ENCODE data around the gene ATP5F1D. TPM values are rescaled to one million over a fixed set of nuclear protein-coding genes. Genes with fewer than 3 reads are reported as not detected.
"Not testable (repeated sequence)": the region's sequence is repeated elsewhere in the genome, so short reads cannot be mapped to it uniquely, and the experiment has no call there.

The ATP5F1D gene
- 24.8 TPM for total RNA-seq (ENCODE audit: insufficient read depth, low replicate concordance)

GRCh38 chr19:1241417-1242095, at the start of gene ATP5F1D:
Gene ATP5F1D (plus strand): TSS chr19:1241751. CDS start chr19:1241851, 100 bp downstream.
- peak; percentile 96 for DNase-seq (ENCODE audit: low spot score)

- DNase-seq (ENCODE audit: low spot score), result no peak
These were observed 42.0 kb upstream of the ATP5F1D start for GRCh38 chr19:1199531-1199930.

DNA sequence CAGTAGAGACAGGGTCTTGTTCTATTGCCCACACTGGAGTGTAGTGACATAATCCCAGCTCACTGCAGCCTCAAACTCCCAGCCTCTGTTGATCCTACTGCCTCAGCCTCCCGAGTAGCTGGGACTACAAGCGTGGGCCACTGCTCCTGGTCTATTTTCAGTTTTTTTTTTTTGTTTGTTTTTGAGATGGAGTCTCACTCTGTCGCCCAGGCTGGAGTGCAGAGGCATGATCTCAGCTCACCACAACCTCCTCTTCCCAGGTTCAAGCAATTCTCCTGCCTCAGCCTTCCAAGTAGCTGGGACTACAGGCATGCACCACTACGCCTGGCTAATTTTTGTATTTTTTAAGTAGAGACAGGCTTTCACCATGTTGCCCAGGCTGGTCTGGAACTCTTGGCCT, 40.9 kb upstream of the ATP5F1D start:
- not testable (repeated sequence) for DNase-seq (ENCODE audit: low spot score)

DNA sequence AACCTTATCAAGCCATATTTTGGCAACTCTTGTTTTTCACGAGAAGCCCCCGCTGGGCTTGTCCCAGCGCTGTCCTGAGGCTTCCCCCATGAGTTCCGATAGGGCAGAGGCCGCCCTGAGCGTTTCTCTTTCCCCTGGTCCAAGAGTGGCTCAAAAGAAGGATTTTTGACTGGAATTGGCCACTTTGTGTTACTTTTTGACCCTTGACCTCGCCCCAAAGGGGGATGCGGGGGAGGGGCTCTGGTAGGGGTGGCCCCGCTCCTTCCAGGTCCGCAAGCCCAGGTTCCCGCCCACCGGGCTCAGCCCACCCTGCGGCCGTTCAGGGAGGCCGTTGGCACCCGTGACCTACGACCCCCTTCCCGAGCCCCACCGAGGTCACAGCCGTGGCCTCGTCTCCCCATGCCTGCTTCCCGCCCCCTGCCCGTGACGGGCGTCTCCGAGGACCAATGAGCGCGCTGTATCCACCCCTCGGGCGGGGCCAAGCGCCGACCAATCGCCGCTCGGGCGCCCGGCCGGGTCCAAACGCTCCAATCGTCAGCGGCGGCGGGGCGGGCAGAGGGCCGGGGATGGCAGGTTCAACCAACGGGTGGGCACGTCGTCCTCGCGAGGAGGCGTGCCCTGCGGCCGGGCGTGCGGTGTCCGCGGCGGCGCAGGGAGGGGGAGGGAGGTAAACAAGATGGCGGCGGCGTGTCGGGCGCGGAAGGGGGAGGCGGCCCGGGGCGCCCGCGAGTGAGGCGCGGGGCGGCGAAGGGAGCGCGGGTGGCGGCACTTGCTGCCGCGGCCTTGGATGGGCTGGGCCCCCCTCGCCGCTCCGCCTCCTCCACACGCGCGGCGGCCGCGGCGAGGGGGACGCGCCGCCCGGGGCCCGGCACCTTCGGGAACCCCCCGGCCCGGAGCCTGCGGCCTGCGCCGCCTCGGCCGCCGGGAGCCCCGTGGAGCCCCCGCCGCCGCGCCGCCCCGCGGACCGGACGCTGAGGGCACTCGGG, 36.1 kb upstream of the ATP5F1D start, which contains the start of gene STK11:
Gene STK11, plus strand, starts transcription at position 665 of the 986 bp plus-strand sequence. CDS start 1,136 bp downstream, outside the sequence.
- peak; percentile 99 for DNase-seq (ENCODE audit: low spot score)

DNA sequence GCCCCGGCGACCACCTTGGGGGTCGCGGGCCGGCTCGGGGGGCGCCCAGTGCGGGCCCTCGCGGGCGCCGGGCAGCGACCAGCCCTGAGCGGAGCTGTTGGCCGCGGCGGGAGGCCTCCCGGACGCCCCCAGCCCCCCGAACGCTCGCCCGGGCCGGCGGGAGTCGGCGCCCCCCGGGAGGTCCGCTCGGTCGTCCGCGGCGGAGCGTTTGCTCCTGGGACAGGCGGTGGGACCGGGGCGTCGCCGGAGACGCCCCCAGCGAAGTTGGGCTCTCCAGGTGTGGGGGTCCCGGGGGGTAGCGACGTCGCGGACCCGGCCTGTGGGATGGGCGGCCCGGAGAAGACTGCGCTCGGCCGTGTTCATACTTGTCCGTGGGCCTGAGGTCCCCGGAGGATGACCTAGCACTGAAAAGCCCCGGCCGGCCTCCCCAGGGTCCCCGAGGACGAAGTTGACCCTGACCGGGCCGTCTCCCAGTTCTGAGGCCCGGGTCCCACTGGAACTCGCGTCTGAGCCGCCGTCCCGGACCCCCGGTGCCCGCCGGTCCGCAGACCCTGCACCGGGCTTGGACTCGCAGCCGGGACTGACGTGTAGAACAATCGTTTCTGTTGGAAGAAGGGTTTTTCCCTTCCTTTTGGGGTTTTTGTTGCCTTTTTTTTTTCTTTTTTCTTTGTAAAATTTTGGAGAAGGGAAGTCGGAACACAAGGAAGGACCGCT, 35.2 kb upstream of the ATP5F1D start:
- DNase-seq (ENCODE audit: low spot score), result no peak

DNA sequence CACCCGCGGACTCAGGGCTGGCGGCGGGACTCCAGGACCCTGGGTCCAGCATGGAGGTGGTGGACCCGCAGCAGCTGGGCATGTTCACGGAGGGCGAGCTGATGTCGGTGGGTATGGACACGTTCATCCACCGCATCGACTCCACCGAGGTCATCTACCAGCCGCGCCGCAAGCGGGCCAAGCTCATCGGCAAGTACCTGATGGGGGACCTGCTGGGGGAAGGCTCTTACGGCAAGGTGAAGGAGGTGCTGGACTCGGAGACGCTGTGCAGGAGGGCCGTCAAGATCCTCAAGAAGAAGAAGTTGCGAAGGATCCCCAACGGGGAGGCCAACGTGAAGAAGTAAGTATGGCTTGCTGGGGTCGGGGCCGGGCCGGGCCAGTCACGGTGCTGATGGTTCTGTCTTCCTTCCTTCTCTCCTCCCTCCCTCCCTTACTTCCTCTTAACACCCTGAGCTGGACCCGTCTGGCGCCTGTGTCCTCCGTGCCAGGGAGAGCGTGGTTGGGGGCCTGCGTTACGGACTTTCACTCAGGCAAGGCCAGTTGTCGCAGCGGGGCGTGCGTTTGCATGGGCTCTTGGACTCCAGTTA, 34.6 kb upstream of the ATP5F1D start:
- no peak for DNase-seq (ENCODE audit: low spot score)

- not testable (repeated sequence) for DNase-seq (ENCODE audit: low spot score)
These were observed 32.7 kb upstream of the ATP5F1D start for GRCh38 chr19:1208830-1209229.

DNA sequence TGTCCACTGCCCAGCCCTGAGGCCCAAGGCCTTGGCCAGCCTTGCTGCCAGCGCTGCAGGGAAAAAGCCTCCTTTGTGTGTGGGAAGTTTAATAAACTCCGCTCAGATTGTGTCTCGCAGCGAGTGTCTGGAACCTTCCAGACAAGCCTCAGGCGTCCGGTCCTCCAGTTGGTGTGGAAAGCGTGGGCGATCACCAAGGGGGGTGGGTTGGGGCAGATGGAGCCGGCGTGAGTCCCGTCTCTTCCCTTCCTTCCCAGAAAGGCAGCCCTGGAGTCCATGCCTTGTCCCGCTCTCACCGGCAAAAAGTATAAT, 31.4 kb upstream of the ATP5F1D start:
- DNase-seq (ENCODE audit: low spot score), result no peak

DNA sequence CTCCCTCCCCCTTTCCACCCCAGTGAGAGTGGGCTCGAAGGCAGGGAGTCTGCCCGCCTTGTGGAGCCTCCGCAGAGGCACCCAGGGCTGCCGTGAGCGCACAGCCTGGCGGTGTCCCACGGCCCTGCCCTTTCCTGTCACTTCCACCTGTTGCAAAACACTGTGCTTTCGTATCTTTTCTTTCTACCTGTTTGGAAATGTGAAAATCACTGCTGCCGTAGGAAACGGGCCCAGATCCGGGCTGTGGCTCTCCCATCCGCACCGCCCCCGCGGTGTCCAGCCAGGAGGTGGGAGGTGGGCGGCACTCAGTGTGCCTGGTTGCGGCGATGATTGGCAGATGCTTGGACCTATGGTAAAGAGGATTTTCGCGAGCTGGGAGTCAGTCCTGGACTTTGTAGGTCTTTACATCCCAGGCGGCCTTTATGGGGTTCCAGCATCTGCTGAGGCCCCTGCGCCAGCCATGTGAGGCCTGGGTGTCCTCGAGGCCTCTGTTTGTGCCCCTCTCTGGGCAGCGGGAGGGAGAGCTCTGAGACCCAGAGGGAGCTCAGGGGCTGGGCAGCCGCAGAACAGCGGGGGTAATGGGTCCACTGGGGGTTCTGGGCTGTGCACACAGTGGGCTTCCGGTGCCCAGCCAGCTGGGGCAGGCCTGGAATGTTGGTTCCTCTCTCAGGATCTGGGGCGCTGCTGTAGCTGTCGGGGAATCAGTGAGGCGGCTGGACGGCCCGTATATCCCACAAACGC, 29.9 kb upstream of the ATP5F1D start:
- no peak for DNase-seq (ENCODE audit: low spot score)

DNA sequence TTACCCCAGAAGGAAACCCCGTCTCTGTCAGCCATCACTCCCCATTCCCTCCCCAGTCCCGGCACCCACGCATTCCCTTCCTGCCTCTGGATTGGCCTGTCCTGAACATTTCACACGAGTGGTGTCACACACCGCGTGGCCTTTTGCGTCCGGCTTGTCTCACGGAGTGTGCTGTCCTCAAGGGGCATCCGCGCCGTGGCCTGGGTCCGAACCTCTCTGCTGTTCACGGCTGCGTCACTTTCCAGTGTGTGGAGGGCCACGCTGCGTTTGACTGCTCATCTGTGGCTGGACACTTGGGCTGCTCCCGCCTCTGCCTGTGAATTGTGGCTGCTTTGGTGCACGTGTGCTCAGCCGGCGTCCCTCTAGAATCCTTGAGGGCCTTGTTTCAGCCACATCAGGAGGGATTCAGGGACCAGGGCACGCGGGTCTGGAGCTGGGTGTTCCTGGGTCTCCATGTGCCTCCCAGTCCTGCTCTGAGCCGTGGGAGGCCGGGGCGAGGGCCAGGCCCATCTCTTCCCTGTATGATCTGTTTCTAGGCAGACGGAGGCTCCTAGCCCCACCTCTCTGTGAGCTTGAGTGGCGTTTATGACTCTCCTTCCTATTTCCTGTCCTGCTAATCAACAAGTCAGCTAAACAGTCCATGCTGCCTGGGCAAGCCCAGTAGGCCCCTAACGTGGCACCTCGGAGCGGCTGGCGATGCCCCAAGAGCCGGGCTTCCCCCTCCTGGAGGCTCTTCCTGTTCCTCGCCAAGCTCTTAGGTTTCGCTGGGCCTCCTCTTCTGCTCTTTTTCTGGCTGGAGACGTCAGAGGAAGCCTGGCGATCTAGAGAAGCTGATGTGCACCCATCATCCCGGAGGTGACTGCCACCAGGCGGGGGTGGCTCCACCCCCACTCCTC, 27.9 kb upstream of the ATP5F1D start:
- peak; percentile 93 for DNase-seq (ENCODE audit: low spot score)

DNA sequence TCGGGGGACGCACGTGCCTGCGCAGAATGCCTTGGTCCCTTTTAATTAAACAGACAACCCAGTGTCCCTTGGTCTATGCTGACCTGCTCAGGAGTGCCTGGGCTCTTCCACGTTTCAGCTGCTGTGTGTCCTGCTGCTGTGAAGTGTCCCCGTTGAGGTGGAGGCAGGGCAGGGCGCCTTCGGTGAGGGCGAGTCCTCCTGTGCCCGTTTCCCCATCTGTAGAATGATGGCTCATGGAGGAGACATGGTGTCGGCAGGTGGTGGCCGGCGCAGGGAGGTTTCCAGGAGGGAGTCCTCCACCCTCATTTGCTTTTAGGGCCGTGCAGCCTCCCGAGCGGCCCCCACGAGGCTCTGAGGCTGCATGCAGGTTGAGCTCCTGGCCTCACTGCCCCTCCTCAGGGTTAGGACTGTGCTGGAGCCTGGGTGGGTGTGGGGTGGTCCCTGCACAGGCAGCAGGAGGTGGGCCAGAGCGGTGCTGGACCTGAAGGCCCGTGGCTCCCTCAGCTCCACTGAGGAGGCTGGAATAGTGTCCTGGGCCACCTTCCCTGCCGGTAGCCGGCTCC, 27.2 kb upstream of the ATP5F1D start:
- DNase-seq (ENCODE audit: low spot score), result no peak

- DNase-seq (ENCODE audit: low spot score), result no peak
These were observed 26.5 kb upstream of the ATP5F1D start for GRCh38 chr19:1214862-1215731.

GRCh38 chr19:1216756-1217155, 24.8 kb upstream of the ATP5F1D start:
- DNase-seq (ENCODE audit: low spot score), result no peak

DNA sequence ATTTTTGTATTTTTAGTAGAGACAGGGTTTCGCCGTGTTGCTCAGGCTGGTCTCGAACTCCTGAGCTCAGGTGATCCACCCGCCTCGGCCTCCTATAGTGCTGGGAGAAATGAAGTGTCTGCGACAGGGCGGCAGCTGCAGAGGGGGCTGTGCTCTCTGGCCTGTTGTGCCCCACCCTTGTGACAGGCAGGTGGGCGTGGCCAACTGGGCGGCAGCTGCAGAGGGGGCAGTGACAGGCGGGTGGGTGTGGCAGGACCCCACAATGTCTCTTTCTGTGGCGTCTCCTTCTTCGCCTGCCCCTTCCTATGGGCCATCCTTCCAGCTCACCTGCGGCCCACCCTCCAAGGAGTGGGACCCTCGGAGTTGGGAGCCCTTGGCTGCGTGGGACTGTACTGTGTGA, 24.2 kb upstream of the ATP5F1D start:
- no peak for DNase-seq (ENCODE audit: low spot score)

GRCh38 chr19:1218751-1219567, 22.6 kb upstream of the ATP5F1D start:
- DNase-seq (ENCODE audit: low spot score), result no peak

DNA sequence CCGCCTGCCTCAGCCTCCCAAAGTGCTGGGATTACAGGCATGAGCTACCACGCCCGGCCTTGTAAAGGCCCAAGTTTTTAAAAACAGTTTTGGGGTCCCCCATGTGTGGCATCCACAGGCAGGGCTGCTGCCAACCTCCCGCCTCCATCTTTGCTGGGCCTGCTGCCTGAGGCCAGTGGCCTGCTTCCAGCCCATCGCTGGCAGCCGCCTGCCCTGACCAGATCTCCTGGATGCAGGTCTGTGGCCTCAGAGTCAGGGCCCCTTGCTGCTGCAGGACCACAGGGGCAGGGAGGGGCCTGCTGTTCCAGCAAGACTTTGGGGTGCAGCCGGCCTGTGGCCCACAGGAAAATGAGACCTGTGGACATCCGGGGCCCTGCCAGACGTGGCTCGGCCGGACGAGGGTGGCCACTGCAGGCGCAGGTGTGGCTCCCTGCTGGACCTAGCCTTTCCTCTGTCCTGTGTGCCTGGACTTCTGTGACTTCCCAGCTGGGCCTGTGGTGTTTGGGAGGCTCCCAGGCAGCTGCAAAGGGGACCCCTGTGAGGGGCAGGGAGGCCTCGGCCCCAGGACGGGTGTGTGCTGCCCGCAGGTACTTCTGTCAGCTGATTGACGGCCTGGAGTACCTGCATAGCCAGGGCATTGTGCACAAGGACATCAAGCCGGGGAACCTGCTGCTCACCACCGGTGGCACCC, 21.6 kb upstream of the ATP5F1D start:
- no peak for DNase-seq (ENCODE audit: low spot score)

DNA sequence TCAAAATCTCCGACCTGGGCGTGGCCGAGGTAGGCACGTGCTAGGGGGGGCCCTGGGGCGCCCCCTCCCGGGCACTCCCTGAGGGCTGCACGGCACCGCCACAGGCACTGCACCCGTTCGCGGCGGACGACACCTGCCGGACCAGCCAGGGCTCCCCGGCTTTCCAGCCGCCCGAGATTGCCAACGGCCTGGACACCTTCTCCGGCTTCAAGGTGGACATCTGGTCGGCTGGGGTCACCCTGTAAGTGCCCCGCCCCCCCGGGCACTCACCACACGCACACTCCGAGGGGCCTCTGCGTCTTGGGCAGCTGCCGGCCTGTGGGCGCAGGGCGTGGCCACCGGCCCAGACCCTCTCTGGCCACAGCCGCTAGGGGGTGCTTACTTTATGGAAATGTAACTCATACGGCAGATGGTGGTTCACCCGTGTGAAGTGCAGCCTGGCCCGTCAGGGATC, 21.0 kb upstream of the ATP5F1D start:
- no peak for DNase-seq (ENCODE audit: low spot score)
